HepG2 (cell line): ENCODE data around the gene MAP3K8. TPM values are rescaled to one million over a fixed set of nuclear protein-coding genes. Genes with fewer than 3 reads are reported as not detected.

ENCODE experiments used
- HNRNPLL ChIP-seq: fragments of 200-400 bp; formaldehyde crosslinking; IDR thresholded peaks from 2 replicates; pipeline ENCODE4 v1.6.1; 2017; ENCODE audit warnings: mild to moderate bottlenecking, low read depth, low read length; ENCODE audit not compliant: poor library complexity, severe bottlenecking
- ISL2 ChIP-seq: sonication (generic); formaldehyde crosslinking; IDR thresholded peaks from 2 replicates; pipeline ENCODE4 v1.5.0; 2020; ENCODE audit warnings: missing genetic modification reagents
- ZNF34 ChIP-seq: sonication (generic); formaldehyde crosslinking; IDR thresholded peaks from 2 replicates; pipeline ENCODE4 v1.4.0; 2020; ENCODE audit warnings: mild to moderate bottlenecking, missing genetic modification reagents, borderline replicate concordance
- ZNF354B ChIP-seq: sonication (generic); formaldehyde crosslinking; IDR thresholded peaks from 2 replicates; pipeline ENCODE4 v1.8.0; 2022; ENCODE audit warnings: mild to moderate bottlenecking, missing genetic modification reagents
- ZNF598 ChIP-seq: sonication (generic); formaldehyde crosslinking; IDR thresholded peaks from 2 replicates; pipeline ENCODE4 v1.5.1; 2020; ENCODE audit warnings: mild to moderate bottlenecking, missing genetic modification reagents, borderline replicate concordance
- ZNF672 ChIP-seq: sonication (generic); formaldehyde crosslinking; IDR thresholded peaks from 2 replicates; pipeline ENCODE4 v1.8.1; 2022; ENCODE audit warnings: missing genetic modification reagents
- ZNF766 ChIP-seq: sonication (generic); formaldehyde crosslinking; IDR thresholded peaks from 2 replicates; pipeline ENCODE4 v1.5.0; 2020; ENCODE audit warnings: missing genetic modification reagents, borderline replicate concordance
- polyA plus RNA-seq, 8 experiments: library from polyadenylated mRNA; depleted of rRNA in 3 of 8; stranded (reverse) in 7 of 8; unstranded in 1 of 8; fragments of >200 nt; fragmentation: Illumina TruSeq in 4 of 8; extraction: Trizol in 4 of 8; gene quantifications; 2 replicates each; pipeline versions ENCODE4 v1.2.1 to v1.2.3, GENCODE V29; 2011 to 2016; ENCODE audit warnings: low read depth in 4 of 8, missing spikeins in 1 of 8, mixed read lengths in 1 of 8; ENCODE audit not compliant: insufficient read depth in 1 of 8
- total RNA-seq, 5 experiments: library from RNA; depleted of rRNA; stranded (reverse); fragments of >200 nt; fragmentation: Illumina TruSeq; extraction: Trizol; gene quantifications; 2 replicates each; pipeline ENCODE4 v1.2.3, GENCODE V29; 2016; ENCODE audit warnings: low read depth in 1 of 5
- TF ChIP-seq, protein P1 (sequence below): sonication (generic); formaldehyde crosslinking; IDR thresholded peaks from 2 replicates; pipeline ENCODE4 v1.5.1; 2020; ENCODE audit warnings: missing genetic modification reagents, mild to moderate bottlenecking, borderline replicate concordance
- TF ChIP-seq, protein P2 (sequence below): sonication (generic); formaldehyde crosslinking; IDR thresholded peaks from 2 replicates; pipeline ENCODE4 v1.4.0; 2020; ENCODE audit warnings: mild to moderate bottlenecking, missing genetic modification reagents
- TF ChIP-seq, protein P3 (sequence below): sonication (generic); formaldehyde crosslinking; conservative IDR thresholded peaks from 2 replicates; pipeline ENCODE4 v1.4.0; 2020; ENCODE audit warnings: missing genetic modification reagents
- TF ChIP-seq, protein P4 (sequence below): sonication (generic); formaldehyde crosslinking; IDR thresholded peaks from 2 replicates; pipeline ENCODE4 v1.4.0; 2020; ENCODE audit warnings: mild to moderate bottlenecking, missing genetic modification reagents
- TF ChIP-seq, protein P5 (sequence below): sonication (generic); formaldehyde crosslinking; IDR thresholded peaks from 2 replicates; pipeline ENCODE4 v1.8.0; 2022; ENCODE audit warnings: mild to moderate bottlenecking, missing genetic modification reagents; ENCODE audit not compliant: insufficient replicate concordance
- TF ChIP-seq, protein P6 (sequence below): sonication (generic); formaldehyde crosslinking; IDR thresholded peaks from 2 replicates; pipeline ENCODE4 v1.9.0; 2021; ENCODE audit warnings: missing genetic modification reagents, mild to moderate bottlenecking, borderline replicate concordance

The MAP3K8 gene
- total and polyA plus RNA-seq, 2 of the 13 experiments (the other 11 are each of a cell fraction or from before 2014, with no cell fraction given): 19.3 to 37.9 TPM

DNA sequence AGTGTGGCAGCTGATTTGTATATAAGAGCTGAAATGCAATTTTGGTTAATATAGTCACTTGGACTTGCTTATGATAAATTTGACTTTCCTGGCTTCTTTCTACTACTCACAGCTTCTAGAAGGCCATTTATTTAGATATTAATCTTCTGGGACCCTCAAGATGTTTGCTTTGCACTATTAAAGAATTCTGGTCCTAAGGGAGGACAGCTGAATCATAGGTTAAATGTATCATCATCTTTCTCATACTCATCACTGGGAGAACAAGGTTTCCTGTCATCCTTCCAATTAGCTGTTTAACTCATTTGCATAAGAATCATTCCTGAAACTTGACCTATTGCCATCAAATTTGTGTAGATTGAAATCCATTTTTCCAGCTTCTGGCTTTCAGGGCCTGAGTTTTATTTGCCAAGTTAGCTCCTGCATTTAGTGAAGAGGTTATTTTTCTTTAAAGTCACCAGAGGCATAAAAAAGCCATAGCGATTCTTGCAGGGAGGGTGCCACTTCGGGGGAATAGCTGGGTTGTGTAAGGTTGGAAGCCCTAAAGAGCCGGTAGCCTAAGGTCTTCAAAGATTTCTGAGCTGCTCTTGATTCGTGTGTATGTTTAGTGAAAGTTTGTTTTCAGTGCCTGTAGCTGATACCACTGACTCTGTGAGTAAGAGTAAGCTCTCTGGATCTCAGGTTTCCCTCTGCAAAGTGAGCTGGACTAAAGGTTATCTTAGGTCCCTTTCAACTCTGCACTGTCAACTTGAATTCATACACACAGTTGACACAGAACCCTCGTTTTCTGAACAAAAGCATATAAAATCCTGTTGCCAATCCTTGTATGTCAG is 4.3 kb downstream of the MAP3K8 start (continued):
- TF ChIP-seq ZNF34 (CRISPR knock-in tag) (no peak), HNRNPLL (no peak), ZNF598 (no peak), ZNF766 (CRISPR knock-in tag) (no peak), ZNF354B (CRISPR knock-in tag) (no peak), ISL2 (peak; percentile 89), ZNF672 (no peak)
- TF ChIP-seq, protein P1, sequence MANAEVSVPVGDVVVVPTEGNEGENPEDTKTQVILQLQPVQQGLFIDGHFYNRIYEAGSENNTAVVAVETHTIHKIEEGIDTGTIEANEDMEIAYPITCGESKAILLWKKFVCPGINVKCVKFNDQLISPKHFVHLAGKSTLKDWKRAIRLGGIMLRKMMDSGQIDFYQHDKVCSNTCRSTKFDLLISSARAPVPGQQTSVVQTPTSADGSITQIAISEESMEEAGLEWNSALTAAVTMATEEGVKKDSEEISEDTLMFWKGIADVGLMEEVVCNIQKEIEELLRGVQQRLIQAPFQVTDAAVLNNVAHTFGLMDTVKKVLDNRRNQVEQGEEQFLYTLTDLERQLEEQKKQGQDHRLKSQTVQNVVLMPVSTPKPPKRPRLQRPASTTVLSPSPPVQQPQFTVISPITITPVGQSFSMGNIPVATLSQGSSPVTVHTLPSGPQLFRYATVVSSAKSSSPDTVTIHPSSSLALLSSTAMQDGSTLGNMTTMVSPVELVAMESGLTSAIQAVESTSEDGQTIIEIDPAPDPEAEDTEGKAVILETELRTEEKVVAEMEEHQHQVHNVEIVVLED (CRISPR knock-in tag): no peak
- TF ChIP-seq, protein P2, sequence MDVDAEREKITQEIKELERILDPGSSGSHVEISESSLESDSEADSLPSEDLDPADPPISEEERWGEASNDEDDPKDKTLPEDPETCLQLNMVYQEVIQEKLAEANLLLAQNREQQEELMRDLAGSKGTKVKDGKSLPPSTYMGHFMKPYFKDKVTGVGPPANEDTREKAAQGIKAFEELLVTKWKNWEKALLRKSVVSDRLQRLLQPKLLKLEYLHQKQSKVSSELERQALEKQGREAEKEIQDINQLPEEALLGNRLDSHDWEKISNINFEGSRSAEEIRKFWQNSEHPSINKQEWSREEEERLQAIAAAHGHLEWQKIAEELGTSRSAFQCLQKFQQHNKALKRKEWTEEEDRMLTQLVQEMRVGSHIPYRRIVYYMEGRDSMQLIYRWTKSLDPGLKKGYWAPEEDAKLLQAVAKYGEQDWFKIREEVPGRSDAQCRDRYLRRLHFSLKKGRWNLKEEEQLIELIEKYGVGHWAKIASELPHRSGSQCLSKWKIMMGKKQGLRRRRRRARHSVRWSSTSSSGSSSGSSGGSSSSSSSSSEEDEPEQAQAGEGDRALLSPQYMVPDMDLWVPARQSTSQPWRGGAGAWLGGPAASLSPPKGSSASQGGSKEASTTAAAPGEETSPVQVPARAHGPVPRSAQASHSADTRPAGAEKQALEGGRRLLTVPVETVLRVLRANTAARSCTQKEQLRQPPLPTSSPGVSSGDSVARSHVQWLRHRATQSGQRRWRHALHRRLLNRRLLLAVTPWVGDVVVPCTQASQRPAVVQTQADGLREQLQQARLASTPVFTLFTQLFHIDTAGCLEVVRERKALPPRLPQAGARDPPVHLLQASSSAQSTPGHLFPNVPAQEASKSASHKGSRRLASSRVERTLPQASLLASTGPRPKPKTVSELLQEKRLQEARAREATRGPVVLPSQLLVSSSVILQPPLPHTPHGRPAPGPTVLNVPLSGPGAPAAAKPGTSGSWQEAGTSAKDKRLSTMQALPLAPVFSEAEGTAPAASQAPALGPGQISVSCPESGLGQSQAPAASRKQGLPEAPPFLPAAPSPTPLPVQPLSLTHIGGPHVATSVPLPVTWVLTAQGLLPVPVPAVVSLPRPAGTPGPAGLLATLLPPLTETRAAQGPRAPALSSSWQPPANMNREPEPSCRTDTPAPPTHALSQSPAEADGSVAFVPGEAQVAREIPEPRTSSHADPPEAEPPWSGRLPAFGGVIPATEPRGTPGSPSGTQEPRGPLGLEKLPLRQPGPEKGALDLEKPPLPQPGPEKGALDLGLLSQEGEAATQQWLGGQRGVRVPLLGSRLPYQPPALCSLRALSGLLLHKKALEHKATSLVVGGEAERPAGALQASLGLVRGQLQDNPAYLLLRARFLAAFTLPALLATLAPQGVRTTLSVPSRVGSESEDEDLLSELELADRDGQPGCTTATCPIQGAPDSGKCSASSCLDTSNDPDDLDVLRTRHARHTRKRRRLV (CRISPR knock-in tag): no peak
- TF ChIP-seq, protein P3, sequence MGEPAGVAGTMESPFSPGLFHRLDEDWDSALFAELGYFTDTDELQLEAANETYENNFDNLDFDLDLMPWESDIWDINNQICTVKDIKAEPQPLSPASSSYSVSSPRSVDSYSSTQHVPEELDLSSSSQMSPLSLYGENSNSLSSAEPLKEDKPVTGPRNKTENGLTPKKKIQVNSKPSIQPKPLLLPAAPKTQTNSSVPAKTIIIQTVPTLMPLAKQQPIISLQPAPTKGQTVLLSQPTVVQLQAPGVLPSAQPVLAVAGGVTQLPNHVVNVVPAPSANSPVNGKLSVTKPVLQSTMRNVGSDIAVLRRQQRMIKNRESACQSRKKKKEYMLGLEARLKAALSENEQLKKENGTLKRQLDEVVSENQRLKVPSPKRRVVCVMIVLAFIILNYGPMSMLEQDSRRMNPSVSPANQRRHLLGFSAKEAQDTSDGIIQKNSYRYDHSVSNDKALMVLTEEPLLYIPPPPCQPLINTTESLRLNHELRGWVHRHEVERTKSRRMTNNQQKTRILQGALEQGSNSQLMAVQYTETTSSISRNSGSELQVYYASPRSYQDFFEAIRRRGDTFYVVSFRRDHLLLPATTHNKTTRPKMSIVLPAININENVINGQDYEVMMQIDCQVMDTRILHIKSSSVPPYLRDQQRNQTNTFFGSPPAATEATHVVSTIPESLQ (CRISPR knock-in tag): no peak
- TF ChIP-seq, protein P4, sequence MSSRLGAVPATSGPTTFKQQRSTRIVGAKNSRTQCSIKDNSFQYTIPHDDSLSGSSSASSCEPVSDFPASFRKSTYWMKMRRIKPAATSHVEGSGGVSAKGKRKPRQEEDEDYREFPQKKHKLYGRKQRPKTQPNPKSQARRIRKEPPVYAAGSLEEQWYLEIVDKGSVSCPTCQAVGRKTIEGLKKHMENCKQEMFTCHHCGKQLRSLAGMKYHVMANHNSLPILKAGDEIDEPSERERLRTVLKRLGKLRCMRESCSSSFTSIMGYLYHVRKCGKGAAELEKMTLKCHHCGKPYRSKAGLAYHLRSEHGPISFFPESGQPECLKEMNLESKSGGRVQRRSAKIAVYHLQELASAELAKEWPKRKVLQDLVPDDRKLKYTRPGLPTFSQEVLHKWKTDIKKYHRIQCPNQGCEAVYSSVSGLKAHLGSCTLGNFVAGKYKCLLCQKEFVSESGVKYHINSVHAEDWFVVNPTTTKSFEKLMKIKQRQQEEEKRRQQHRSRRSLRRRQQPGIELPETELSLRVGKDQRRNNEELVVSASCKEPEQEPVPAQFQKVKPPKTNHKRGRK (CRISPR knock-in tag): no peak
- TF ChIP-seq, protein P5, sequence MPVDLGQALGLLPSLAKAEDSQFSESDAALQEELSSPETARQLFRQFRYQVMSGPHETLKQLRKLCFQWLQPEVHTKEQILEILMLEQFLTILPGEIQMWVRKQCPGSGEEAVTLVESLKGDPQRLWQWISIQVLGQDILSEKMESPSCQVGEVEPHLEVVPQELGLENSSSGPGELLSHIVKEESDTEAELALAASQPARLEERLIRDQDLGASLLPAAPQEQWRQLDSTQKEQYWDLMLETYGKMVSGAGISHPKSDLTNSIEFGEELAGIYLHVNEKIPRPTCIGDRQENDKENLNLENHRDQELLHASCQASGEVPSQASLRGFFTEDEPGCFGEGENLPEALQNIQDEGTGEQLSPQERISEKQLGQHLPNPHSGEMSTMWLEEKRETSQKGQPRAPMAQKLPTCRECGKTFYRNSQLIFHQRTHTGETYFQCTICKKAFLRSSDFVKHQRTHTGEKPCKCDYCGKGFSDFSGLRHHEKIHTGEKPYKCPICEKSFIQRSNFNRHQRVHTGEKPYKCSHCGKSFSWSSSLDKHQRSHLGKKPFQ (CRISPR knock-in tag): no peak
- TF ChIP-seq, protein P6, sequence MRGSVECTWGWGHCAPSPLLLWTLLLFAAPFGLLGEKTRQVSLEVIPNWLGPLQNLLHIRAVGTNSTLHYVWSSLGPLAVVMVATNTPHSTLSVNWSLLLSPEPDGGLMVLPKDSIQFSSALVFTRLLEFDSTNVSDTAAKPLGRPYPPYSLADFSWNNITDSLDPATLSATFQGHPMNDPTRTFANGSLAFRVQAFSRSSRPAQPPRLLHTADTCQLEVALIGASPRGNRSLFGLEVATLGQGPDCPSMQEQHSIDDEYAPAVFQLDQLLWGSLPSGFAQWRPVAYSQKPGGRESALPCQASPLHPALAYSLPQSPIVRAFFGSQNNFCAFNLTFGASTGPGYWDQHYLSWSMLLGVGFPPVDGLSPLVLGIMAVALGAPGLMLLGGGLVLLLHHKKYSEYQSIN (CRISPR knock-in tag): no peak
